HG03354 (cell line): ENCODE data around the gene JADE3.
"Not testable (repeated sequence)": the region's sequence is repeated elsewhere in the genome, so short reads cannot be mapped to it uniquely, and the experiment has no call there.

Experiments used
- ATAC-seq: cut with Tn5 transposase; IDR thresholded peaks from one replicate; pipeline ENCODE4 v1.9.1; 2021; ENCODE audit warnings: mild to moderate bottlenecking; ENCODE audit not compliant: unreplicated experiment, poor library complexity, severe bottlenecking

The JADE3 gene

GRCh38 chrX:46929439-46930261 lies 17.4 kb downstream of the JADE3 start:
- no peak for ATAC-seq

- ATAC-seq = no peak
Measured at GRCh38 chrX:46935295-46935694, 23.1 kb downstream of the JADE3 start.

- ATAC-seq = no peak
Measured at GRCh38 chrX:46938589-46938988, 26.4 kb downstream of the JADE3 start.

- ATAC-seq = no peak
Measured at GRCh38 chrX:46941341-46941740, 29.1 kb downstream of the JADE3 start.

- ATAC-seq = peak; percentile 60
Measured at GRCh38 chrX:46953137-46953527, 40.9 kb downstream of the JADE3 start.

GRCh38 chrX:46953597-46953996 lies 41.4 kb downstream of the JADE3 start:
- peak; percentile 64 for ATAC-seq

- ATAC-seq = no peak
Measured at GRCh38 chrX:46954716-46955115, 42.5 kb downstream of the JADE3 start.

- not testable (repeated sequence) for ATAC-seq
Measured at GRCh38 chrX:46956589-46956988, 44.4 kb downstream of the JADE3 start.

- no peak for ATAC-seq
Measured at GRCh38 chrX:46957297-46957696, 45.1 kb downstream of the JADE3 start.

GRCh38 chrX:46959101-46959500 lies 46.9 kb downstream of the JADE3 start:
- ATAC-seq = no peak

GRCh38 chrX:46959985-46960700 lies 47.9 kb downstream of the JADE3 start:
- no peak for ATAC-seq

GRCh38 chrX:46961097-46961496 lies 48.9 kb downstream of the JADE3 start:
- no peak for ATAC-seq

GRCh38 chrX:46961574-46962283 lies 49.5 kb downstream of the JADE3 start:
- ATAC-seq = no peak

GRCh38 chrX:46965125-46965758 lies 53.0 kb downstream of the JADE3 start:
- ATAC-seq = no peak

GRCh38 chrX:46967547-46967946 lies 55.3 kb downstream of the JADE3 start:
- ATAC-seq = peak; percentile 77

GRCh38 chrX:46977046-46977445 lies 64.8 kb downstream of the JADE3 start:
- not testable (repeated sequence) for ATAC-seq

GRCh38 chrX:46978341-46979291 lies 66.4 kb downstream of the JADE3 start:
- ATAC-seq = peak; percentile 69

GRCh38 chrX:46984705-46985104 lies 72.5 kb downstream of the JADE3 start:
- ATAC-seq = no peak

GRCh38 chrX:46989548-46989947 lies 77.3 kb downstream of the JADE3 start:
- ATAC-seq = no peak
